GM18873 (cell line): Measurements from ENCODE around the gene CTBP2.
"Not testable (repeated sequence)": the region's sequence is repeated elsewhere in the genome, so short reads cannot be mapped to it uniquely, and the experiment has no call there.

Experiments
- ATAC-seq: cut with Tn5 transposase; IDR thresholded peaks from one replicate; pipeline ENCODE4 v1.9.1; 2021; ENCODE audit warnings: mild to moderate bottlenecking, moderate library complexity, moderate number of reproducible peaks; ENCODE audit not compliant: unreplicated experiment, low FRiP score

The CTBP2 gene

DNA sequence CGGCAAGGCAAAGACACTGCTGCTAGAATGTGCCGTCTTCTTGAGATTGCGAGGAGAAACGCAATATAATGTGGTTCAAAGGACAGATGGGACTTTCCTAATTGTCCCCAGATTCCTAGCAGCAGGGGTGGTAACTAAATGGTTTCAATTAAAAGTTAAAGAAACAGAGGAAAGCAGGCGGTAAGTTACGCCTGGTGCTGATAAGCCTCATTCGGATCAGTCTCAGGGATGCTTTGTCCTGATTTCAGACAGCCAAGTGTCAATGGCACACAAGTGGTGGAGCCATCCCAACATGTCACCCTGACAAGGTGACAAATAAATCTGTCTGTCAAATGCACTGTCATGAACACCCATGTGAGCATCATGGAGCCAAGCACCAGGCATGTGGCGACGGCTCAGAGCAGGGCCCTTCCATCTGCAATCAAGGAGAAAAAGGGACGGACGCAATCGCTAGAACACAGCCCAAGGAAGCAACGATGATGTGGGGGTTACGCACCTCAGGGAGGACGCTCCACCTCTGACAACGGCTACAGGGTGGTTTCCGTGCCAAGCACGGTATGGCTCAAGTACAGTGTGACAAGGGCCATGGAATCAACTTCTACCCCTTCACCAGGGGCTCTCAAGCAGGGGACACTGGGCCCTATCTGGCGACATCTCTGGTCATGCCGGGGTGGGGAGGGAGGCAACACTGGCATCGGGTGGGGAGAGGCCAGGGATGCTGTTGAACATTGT is 66.2 kb downstream of the CTBP2 start:
- ATAC-seq: no peak

DNA sequence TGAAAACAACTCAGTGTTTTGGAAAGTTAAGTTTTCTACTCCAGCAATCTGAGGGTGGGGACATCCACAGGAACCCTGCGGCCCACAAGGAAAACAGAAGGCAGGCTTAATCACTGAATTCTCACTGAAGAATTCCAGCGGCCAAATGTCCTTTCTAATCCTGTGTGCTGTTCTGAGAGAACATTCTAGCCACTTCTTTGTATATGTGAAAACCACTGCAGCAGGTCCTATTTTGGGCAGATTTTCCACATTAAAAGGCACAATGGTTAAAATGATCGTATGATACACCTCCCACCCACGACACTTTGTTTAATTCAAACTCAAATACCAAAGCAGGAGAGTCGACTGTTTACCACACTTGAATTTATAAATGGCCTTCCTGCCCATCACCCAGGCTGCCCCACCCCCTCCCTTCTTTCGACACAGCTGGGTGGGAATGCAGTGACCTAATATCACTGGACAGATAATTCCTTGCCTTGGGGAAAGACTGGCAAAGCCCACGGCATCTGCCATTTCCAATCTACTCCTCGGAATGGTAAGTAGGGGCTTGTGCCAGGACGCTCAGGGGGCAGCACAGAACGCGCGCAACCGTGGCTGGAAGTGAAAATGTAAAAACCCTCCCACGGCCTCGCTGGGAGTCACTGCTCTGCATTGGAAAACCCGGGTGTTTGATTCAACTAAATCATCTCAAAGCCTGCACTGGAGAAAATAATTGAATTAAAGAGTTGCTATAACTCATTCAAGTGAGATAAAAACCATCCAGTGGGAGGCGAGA is 67.0 kb downstream of the CTBP2 start:
- no peak for ATAC-seq

DNA sequence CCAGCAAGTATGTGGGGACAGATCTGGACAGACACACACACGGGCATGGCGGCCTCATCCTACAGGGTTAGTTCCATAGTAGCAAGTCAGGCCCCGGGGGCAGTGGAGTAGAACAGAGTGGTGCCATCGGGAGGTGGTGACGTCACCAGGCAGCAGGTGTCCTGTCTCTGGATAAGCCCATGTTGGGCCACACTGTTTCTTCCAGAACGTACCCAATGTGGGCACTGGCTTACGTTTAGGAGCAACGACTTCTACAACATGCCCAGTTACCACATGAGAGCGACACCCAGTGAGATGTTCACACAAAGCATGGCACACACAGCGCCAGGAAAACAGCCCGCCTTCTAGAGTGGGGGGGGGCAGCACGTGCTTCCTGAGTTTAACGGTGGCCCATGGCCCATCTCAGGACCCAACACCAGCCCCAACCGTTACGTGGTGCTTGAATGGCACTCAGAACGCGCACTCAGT is 67.8 kb downstream of the CTBP2 start:
- ATAC-seq: no peak

DNA sequence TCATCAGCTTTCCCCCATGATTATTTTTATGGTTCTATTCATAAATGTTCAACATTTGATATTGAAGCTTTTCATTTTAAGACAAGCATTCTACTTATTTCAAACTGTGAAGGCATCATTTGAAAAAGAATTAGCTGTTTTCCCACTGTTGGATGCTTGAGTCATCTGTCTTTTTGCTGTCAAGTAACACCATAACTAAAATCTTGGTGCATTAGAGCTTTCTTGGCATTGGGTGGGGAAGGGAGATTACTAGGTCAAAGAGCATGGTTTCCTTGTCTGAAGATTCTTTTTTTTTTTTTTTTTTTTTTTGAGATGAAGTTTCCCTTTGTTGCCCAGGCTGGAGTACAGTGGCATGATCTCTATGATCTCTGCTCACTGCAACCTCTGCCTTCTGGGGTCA is 68.5 kb downstream of the CTBP2 start:
- ATAC-seq: no peak

DNA sequence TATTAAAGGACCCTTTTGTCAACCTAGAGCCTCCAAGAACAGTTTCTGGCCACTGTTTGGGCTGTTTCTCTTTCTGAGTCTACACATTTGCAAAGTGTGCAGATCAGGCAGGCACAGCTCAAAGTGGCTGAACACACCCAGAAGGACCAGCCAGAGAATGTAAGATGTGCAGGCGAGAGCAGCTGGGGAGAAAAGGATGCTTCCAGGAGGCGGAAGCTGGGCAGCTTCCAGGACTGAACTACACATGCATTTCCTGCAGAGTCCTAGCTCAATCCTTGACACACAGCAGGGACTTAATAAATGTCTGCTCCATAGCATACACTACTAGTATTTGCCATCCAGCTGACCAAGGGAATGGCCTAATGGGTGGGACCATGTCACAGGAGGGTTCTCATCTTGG is 70.9 kb downstream of the CTBP2 start:
- no peak for ATAC-seq

DNA sequence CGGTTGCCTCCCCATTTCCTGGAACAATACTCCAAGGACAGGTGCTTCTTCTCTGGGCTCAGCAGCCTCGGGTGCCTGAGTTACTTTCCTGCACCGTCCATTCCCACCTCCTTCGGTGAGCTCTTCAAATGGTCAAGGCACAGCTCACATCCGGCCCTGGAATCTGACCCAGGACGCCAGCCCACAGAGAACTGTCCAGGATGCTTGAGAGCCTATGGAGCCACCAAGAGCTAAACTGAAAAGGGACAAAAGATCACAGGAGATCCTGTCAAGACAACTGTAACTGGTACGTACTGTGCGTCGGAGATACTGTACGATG is 72.5 kb downstream of the CTBP2 start:
- ATAC-seq: no peak

DNA sequence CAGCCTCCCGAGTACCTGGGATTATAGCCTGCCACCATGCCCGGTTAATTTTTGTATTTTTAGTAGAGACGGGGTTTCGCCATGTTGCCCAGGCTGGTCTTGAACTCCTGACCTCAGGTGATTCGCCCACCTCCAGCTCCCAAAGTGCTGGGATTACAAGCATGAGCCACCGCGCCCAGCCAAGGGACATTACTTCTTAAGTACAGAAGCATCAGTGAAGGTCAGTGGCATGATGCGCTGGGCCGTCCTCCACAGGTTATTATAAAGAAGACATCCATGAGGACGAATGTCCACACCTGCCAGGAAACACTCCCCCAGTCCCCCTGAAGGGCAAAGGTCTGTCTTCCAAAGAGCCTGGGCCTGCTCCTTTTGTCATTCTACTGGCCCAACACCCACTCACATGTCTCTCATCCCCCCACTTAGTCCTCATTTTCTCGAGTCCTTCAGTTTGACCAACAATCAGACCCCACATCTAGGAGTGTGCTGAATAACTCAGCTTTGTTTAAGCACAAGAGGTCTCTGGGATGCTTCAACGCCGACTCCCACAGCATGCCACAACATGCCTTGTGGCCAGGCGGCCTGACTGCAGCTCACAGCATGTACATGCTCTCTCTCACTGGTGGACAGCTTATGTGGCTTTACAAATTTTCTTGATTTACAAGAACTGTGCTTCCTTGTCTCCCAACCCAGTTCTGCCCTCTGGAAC is 73.0 kb downstream of the CTBP2 start:
- ATAC-seq: no peak

DNA sequence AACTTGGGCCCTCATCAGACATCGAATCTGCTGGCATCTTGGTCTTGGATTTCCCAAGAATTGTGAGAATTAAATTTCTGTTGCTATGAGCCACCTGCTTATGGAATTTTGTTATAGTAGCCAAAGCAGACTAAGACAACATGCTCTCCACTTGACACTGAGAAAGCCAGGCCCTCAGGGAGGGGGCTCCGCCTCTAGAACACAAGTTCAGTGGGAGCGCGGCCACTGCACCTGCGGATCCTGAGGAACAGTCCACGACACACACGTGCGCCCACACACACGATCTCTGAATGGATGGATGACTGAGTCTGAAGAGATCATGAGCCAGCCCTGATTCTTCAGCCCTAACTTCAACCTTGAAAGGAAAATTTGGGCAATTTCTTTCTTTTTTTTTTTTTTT is 73.7 kb downstream of the CTBP2 start:
- ATAC-seq: no peak

DNA sequence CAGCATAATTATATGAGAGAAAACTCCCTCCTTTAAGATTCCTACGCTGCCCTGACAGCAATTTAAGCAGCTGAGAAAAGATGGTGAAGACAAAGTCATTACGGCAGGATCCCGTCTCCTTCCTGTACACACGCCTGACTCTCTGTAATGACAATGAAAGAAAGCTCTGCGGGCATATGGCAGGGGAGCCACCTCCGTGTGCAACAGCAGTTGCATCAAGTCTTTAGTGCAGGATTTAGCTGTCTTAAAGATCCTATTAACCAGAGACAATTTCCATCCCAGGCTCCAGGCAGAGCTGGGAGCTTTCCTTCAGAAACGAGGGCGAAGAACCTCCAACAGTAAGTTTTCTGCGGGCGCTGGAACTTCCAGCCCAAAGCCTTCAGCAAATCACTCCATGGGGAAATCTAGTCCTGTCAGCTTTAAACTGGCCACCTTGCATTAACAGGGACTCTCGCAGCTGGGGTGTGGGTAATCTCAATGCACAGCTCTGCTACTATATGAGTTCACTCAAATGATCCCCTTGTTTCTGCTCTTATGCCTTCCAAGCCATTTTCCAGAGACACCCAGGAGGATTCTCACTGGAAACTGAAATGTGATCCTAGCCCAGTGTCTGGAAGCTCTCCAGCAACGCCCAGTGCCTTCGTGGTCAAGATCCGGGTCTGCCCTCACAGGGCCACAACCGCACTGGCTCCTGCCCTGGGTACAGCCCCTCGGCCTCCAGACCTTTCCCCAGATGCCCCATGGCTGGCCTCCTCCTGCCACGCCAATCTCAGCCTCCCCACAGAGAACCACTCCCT is 74.9 kb downstream of the CTBP2 start:
- ATAC-seq: no peak

DNA sequence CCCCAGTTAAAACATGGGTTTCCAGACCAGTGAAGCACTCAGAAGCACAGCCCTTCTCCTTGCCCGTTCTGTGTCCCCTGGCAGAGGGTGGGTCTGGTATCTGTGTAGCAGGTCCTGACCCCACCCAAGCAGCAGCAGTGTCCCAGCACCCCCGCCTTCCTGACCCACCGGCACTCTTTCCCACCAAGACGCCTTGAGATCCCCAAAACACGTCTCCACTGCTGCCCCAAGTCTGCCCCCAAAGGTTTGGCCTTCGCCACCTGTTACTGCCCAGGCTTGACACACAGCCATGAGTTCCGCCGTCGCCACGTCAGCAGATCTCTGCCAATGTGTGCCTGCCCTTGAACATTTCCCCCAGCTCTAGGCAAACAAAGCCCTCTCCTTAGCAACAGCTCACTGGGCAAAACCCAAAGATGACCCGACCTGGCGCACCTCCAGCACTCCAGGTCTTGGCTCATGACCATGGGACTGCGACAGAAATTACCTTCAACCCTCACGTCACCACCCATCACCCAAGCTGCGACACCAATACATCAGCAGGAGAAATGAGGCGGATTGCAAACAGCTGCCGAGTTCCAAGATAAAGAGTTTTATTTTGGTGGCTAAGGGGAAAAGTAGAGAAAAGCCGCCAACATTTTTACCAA is 75.6 kb downstream of the CTBP2 start:
- ATAC-seq: no peak

DNA sequence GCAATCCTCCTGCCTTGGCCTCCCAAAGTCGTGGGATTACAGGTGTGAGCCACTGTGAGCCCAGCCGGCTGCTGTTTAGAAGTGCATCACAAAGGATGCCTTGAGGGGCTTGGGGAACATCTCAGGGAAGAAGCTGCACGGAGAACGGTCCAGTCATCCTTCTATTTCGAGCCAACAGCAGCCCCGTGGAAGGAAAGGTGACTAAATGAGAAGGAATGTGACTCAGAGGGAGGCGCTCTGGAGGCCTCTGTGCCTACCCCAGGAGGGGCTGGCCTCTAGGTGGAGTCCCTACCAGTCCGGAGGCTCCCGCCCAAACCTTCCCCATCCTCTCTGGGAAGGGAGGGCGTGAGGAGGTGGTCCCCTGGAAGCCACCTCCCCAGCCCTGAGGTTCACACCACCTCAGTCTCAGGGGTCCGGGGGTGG is 76.2 kb downstream of the CTBP2 start:
- ATAC-seq: no peak

DNA sequence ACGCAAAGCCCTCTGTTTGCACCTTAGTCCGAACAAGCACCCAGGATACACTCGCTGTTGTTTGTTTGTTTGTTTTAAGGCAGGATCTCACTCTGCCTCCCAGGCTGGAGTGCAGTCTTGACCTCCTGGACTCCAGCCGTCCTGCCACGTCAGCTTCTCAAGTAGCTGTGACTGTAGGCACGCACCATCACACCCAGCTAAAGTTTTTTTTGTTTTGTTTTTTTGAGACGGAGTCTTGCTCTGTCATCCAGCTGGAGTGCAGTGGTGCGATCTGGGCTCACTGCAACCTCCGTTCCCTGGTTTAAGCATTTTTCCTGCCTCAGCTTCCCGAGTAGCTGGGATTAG is 76.8 kb downstream of the CTBP2 start:
- ATAC-seq: no peak

DNA sequence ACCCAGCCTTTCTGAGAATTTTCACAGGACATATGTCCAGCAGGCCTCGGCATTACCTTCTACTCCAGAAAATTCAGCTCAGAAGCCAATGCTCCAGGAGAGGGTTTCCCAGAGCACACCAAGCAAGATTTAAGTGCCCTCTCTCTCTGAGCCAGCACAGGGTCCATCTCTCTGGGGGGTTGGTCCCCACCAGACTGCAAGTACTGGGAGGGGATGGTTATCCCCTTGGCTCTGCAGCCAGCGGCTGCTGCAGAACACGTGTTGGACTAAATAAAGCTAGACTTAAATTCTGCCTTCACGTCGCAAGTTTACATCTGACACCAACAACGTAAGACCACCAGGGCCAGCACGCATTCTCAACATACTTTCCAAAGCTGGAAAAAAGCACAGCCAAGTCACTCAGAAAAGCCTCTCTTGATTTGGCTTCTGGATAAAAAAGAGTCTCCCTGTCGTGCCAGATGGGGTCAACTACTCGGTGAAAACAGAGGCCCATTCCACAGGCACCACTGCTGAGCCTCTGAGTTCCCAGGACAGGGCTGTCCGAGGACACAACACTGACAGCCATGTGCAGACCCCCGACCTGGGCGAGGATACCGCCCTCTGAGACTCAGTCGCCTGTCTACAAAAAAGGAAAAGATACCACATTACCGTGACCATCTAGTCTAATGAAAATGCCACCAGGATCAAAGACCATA is 77.3 kb downstream of the CTBP2 start:
- ATAC-seq: no peak

DNA sequence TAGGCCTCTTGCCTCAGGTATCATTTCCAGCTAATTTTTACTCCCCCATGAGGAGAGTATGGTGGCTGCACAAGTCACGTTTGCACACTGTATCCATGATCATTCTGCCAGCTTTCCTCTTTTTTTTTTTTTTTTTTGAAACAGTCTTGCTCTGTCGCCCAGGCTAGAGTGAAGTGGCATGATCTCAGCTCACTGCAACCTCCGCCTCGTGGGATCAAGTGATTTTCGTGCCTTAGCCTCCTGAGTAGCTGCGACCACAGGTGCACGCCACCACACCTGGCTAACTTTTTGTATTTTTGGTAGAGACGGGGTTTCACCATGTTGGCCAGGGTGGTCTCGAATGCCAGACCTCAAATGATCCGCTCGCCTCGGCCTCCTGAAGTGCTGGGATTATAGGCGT is 77.9 kb downstream of the CTBP2 start:
- not testable (repeated sequence) for ATAC-seq

DNA sequence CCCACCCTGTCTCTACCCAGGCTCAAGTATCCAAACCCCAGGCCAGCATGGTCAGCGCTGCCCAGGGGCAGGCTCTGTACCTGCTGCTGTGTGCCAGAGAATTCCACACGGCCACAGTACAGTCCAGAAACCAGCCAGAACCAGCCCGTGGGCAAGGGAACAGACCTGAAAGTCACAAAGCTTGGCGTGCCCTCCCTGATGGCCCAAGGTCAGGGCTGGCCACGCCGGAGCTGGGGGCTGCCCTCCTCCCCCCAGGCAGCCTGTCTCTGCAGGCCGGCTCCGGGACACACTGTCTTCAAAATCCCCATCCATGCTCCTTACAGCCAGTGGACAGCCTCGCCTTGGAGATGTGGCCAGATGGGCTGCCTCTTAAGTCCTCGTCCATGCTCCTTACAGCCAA is 78.4 kb downstream of the CTBP2 start:
- no peak for ATAC-seq

DNA sequence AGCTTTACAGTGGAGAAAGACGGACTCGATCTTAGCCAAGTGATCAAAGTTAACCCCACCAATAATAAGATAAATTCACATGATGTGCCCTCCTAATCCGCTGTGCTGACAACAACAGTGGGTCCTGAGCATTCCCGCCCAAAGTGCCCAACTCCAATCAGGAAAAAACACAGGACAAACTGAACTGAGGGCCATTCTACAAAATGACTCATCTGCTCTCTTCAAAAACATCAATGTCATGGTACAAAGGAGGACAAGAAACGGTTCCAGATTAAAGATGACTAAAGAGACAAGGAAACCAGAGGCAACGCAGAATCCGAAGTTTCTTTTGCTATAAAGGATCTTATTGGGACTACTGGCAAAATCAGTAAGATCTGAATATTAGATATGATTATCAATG is 79.4 kb downstream of the CTBP2 start:
- ATAC-seq: no peak

DNA sequence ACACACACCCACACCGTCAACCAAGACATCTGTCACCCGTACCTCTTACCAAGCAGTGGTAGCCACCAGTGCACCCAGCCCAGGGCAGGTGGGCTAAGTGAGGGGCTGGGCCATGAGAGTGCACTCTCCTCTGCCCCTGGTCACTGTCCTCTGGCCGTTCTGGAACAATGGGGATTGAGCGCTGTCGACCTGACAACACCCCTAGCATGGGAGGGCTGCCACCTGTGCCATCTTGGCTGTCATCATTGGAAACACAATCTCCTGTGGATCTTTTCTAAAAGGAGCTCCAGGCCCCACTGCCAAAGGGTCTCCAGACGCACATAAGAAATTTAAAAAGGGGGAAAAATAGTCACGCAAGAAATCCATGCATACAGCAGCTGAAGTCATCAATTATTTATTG is 80.1 kb downstream of the CTBP2 start:
- no peak for ATAC-seq

DNA sequence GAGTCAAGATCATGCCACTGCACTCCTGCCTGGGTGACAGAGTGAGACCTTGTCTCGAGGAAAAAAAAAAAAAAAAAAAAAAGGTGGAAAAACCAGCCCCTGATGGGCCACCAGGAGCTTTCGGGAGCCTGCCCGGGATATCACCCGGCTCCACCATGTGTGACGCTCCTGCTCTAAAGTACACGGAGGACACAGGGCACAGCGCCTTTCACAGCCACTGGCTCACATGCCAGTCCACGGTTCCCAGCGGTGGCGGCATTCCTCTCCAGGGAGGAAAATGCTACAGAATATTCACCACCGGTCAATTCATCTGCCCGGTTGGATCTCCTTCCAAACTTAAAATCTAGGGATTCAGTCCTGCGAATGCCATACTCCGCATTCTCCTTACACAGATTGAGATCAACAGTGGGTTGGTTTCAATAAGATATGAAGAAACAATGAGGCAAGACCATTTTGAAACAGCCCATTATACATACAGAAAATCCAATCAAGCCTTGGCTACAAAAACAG is 81.2 kb downstream of the CTBP2 start:
- no peak for ATAC-seq

DNA sequence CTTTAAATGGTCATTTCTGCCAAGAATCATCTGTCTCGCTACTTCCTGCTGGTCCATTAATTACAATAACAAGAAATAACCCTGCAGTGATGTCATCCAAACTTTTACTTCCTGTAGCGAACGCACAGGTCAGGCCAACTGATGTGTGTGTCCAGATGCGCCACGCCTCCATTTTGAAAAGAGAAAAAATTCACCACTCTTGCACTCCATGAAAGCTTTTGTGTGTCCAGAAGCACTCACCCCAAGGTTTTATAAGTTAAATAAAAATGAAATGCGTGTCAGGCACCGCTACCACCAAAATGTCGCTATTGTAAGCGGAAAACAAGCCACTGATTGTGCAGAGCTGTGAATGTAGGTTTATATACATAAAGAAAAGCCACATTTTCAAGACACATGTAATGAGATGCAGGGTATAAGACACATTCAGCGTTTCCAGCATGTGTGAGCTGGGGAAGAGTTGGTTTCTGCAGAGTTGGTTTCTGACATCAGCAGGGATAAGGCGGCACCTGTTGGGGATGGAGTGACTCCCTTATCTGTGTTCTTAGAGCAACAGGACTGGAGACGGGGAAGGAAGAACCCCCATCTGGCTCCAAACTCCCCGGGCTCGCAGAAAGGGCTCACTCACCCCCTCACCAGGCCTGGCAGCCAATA is 83.3 kb downstream of the CTBP2 start:
- no peak for ATAC-seq
